Mucosa of descending colon (tissue), 3 donors: Measurements from ENCODE around the gene MAN1A2. TPM values are rescaled to one million over a fixed set of nuclear protein-coding genes. Genes with fewer than 3 reads are reported as not detected.

ENCODE experiments used
- ATAC-seq: fragments of 200-7000 bp; cut with Tn5 transposase; one replicate; pipeline ENCODE4 v1.9.1; 2020; ENCODE audit warnings: mild to moderate bottlenecking, moderate library complexity
- DNase-seq, 3 donors: peaks; one replicate each; pipeline ENCODE4 v3.0.0-alpha.2; 2020
- H3K36me3 ChIP-seq: fragments of 200-600 bp; one replicate; pipeline ENCODE4 v1.8.0; 2021; ENCODE audit warnings: low read depth, mild to moderate bottlenecking
- H3K4me1 ChIP-seq: fragments of 200-600 bp; one replicate; pipeline ENCODE4 v1.8.0; 2021; ENCODE audit warnings: low read depth, mild to moderate bottlenecking
- H3K4me3 ChIP-seq: fragments of 200-600 bp; one replicate; pipeline ENCODE4 v1.8.0; 2021; ENCODE audit warnings: mild to moderate bottlenecking
- H3K9me3 ChIP-seq: fragments of 200-600 bp; one replicate; pipeline ENCODE4 v1.8.0; 2021; ENCODE audit warnings: mild to moderate bottlenecking
- CTCF ChIP-seq: fragments of 200-600 bp; IDR thresholded peaks from one replicate; pipeline ENCODE4 v1.8.0; 2022; ENCODE audit warnings: antibody characterized with exemption, mild to moderate bottlenecking
- intact Hi-C, 2 donors: fragments of 100-400 bp; cut with DNase I in 1 of 2; cut with micrococcal nuclease in 1 of 2; formaldehyde crosslinking; loops; one replicate each; pipeline versions ENCODE4 v1.11.0 to v1.11.1; 2022; cut with DNase I, micrococcal nuclease
- total RNA-seq, 3 donors: library from RNA; stranded (reverse); fragmentation: NEBNext Ultra II Directional in 2 of 3; extraction: Animal tissue kit (Norgen Biotek cat#: 25700) in 2 of 3; gene quantifications; one replicate each; pipeline versions ENCODE4 v1.2.1 to v1.2.4, GENCODE V29; 2021 to 2023
- donor health status: DM: no; HTN: no; CAD: no; lungs with moderate emphysema.
- donor health status: DM: no; HTN: no; CAD: no.
- donor health status: DM: no; HTN: yes; CAD: no.

Gene MAN1A2
- total RNA-seq, 3 donors from 2014 or later = 29.1 to 59.6 (median 32.4) TPM

- TF ChIP-seq CTCF = no peak
- H3K36me3 ChIP-seq = no peaks in the 10 kb centered on the region
- H3K4me1 ChIP-seq = peaks cover 23% of the 10 kb centered on the region
- peak overlapping the region; percentile 70 for H3K4me3 ChIP-seq
- no peaks in the 10 kb centered on the region for H3K9me3 ChIP-seq
- ATAC-seq (peak; percentile 89), DNase-seq (peak; percentile 91 to 94 (median 91))
- intact Hi-C loops = no loop called here
Observed at GRCh38 chr1:117366177-117367045, 838 bp upstream of the MAN1A2 start.

- no peak for TF ChIP-seq CTCF
- Histone ChIP-seq H3K36me3 (no peaks in the 10 kb centered on the region), H3K4me1 (peaks cover 23% of the 10 kb centered on the region), H3K4me3 (no peak overlapping the region), H3K9me3 (no peaks in the 10 kb centered on the region)
- intact Hi-C loops = no loop called here
- DNase-seq (peak in 1 of 3 donors; percentile 24), ATAC-seq (no peak)
Observed at GRCh38 chr1:117368116-117369108, 1.2 kb downstream of the MAN1A2 start.

- no peak for ATAC-seq
- DNase-seq = no peak
- no peak for TF ChIP-seq CTCF
Observed at GRCh38 chr1:117370071-117370470, 2.8 kb downstream of the MAN1A2 start.

GRCh38 chr1:117370509-117370908, 3.3 kb downstream of the MAN1A2 start:
- DNase-seq (no peak), ATAC-seq (no peak)
- intact Hi-C loops = no loop called here
- Histone ChIP-seq H3K4me1 (peaks cover 15% of the 10 kb centered on the region), H3K36me3 (no peaks in the 10 kb centered on the region), H3K9me3 (no peaks in the 10 kb centered on the region), H3K4me3 (no peak overlapping the region)
- no peak for TF ChIP-seq CTCF

More at GRCh38 chr1:117370071-117370470, 2.8 kb downstream of the MAN1A2 start:
- intact Hi-C loops = no loop called here
- H3K36me3 ChIP-seq = no peaks in the 10 kb centered on the region
- peaks cover 16% of the 10 kb centered on the region for H3K4me1 ChIP-seq
- no peaks in the 10 kb centered on the region for H3K9me3 ChIP-seq
- H3K4me3 ChIP-seq = no peak overlapping the region

- intact Hi-C loops = no loop called here
- DNase-seq (no peak), ATAC-seq (no peak)
- Histone ChIP-seq H3K4me1 (peaks cover 8% of the 10 kb centered on the region), H3K9me3 (no peaks in the 10 kb centered on the region), H3K4me3 (no peak overlapping the region), H3K36me3 (no peaks in the 10 kb centered on the region)
- TF ChIP-seq CTCF = no peak
Observed at GRCh38 chr1:117371441-117372151, 4.3 kb downstream of the MAN1A2 start.
